CD1c-positive myeloid dendritic cell (primary cell): ENCODE results near the gene VWC2L.

Source experiments
- DNase-seq: peaks from one replicate; pipeline ENCODE4 v3.0.0-alpha.2; 2016; ENCODE audit errors: extremely low spot score

Gene VWC2L

DNA sequence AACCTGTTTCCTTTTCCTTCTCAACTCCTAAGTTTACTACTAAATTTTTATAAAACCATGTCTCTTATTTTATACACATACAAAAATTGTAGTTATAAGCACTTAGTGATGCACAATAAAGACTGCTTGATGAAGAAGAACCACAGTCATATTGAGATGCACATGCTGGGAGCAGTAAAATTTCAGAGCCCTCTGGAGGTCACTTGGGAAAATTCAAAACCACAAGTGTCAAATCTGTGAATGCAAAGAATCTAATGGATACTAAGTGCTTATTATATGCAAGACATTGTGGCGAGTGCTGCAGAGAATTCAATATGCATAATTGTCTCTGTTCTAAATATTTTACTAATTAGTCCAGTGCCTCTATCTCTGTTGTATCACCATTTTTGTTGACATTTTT, 180.5 kb downstream of the VWC2L start:
- DNase-seq = no peak

DNA sequence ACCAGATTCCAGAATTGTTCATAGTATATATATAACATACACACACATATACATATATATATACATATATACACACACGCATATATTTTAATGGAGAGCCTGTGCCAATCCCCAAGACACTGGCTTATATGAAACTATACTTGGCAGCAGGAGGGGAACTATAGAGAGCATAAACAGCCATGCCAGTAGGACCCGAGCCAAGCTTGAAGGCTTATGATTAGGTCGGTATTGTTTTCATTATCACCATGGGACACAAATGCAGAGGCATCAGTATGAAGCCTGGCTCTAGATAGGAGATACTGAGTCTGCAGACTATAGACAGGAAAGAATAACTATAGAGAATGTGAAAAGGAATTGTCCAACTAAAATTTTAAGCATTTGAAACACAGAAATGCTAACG, 181.2 kb downstream of the VWC2L start:
- no peak for DNase-seq

DNA sequence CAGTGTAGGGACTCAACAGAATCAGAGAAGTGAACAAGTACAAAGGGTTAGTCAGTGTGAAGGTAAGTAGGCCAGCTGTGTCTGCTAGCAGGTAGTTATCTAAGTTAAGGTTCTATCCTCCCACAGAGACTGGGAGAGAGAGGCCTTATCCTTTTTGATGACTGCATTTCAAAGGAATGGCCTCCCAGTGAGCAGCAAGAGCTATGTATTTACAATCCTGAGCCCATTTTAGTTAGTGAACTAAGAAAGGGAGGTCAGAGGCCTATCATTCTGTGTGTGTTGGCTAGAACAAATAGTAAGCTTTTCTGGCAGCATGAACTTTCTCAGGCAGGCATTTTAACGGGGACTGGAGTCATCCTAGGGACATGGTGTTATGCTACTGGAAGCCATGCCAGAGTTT, 182.9 kb downstream of the VWC2L start:
- no peak for DNase-seq

DNA sequence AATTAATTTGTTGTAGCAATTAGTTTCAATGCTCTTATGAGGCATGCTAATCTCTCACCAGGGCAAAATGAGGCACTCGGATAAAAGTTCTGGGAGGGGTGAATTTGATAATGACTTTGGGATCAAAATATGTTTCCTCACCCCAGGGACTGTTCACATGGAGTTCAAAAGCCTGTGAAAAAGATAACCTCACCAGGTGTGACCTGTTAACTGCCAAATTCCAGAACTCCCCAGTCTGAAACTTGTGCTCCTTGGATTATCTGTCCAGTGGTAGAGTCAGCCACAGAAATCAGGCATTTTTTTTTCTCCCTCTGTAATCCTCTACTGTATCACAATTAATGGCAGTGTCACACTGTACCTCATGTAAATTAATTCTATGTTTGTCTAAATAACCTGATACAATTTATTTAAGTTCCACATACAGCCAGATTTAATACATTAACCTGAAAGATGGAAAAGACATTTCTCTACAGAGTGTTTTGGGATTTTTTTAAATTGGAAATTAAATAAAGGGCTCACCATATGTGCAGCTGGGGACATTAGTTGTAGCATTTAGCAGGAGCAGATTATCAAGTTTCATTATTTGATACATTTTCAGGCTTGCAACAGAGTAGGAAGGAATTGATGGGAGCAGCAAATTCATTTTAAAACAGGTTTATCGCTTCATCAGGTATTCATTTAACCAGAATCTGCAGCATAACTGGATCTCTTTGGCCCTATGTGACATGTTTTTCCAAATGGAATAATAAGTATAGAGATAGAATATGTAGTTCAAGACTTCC, 191.2 kb downstream of the VWC2L start:
- no peak for DNase-seq

DNA sequence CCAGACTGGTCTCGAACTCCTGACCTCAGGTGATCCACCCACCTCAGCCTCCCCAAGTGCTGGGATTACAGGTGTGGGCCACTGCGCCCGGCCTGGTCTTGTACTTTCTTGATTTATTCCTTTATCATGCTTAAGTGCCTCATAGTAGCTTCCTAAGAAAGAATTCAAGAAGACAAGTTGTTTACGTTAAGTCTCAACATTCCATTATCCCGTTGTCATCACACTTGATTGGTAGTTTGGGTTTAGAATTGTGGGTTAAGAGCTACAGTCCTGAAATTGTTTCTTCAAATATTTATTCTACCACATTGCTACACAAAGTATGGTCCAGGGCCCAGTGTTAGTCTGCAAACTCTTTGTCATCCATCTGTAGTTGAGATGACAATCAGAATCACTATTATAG, 194.0 kb downstream of the VWC2L start:
- no peak for DNase-seq

DNA sequence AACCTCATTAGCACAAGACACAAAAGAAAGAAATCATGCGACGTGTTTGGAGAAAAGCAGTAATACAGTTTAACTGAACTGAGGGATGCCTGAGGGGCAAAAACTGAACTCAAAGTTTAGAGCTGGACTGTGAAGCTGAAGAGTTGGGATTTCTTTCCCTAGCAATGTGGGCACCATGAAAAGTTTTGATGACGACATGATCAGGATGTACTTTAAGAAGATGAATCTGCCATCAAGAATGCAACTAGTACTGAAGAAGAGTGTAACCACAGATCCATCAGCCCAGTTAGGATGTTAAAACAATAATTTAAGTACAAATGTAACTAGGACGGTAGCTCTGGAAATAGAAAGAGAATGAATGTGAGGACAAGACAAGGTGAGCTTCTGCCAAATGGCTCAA, 196.2 kb downstream of the VWC2L start:
- DNase-seq = no peak

DNA sequence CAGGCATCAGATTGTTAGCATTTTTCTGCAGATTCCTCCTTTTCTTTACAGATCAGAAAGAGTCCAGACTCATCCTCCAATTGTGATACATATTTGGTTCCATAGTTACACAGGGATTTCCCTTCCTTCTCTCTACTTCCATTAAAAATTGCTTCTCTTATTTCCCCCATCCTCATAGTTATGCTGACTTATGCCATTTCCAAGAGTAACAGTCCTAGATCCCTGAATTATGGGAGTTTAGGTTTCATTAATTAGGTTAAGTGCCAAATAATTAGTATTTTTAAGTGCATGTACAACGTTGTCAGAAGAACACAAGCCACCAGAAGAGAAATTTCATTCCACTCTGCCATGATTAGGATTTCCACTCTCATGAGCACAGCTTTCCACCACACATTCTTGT, 200.2 kb downstream of the VWC2L start:
- no peak for DNase-seq

DNA sequence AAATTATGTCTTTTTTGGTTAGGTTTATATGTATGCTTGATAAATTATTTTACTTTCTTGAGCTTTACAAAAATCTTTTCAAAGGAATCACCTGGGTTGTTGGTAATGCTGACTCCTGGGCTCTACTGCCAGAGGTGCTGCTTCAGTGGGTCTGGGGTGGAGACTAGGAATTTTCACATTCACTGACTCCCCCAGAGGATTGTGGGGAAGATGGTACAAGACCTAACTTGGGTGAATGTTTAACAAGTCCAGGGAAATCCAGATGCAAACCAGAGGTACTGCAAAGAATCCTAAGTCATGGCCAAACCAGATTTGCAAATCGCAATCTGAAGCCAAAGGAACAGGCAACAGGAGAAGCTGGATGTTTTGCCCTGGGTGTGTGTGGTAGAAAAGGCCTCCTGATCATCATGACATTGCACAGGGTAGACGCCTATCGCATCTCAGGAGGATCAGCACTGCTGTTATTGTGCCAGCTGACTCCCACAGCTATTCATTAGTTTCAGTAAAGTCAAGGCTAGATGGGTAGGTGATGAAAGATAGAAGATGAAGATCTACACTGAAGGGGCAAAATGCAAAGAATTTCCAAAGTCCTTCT, 213.4 kb downstream of the VWC2L start:
- no peak for DNase-seq

DNA sequence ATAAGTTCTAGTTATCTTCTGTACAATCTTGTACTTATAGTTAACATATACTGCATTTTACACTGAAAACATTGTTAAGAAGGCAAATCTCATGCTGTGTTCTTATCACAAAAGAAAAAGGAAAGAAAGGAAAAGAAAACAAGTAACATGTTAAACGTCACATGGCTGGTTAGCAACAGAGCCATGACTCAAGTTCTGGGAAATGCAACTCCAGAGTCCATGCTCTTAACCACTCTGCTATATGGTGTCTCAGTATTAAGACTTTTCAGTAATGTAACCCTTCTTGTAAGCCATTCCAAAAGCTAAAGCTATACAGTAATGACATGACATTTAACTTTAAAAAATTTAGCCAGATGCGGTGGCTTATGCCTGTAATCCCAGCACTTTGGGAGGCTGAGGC, 217.2 kb downstream of the VWC2L start:
- DNase-seq = no peak
